GM12878 (cell line): ENCODE data around the gene MLLT3. TPM values are rescaled to one million over a fixed set of nuclear protein-coding genes. Genes with fewer than 3 reads are reported as not detected.

Source experiments
- ATAC-seq: fragments of 200-7000 bp; cut with Tn5 transposase; 3 replicates; pipeline ENCODE4 v1.9.1; 2020; ENCODE audit warnings: mild to moderate bottlenecking, moderate library complexity
- BruUV-seq: library from RNA; stranded (reverse); fragments of 400-500 nt; replicated peaks from 2 replicates; lab custom pipeline; 2021; lab: Mats Ljungman, UMichigan
- CTCF ChIA-PET: fragments of 300-600 bp; sonication (Branson Sonifier 250); formaldehyde crosslinking; extraction: SDS; loops from one replicate; lab custom pipeline; 2021; ENCODE audit warnings: inconsistent platforms; lab: Yijun Ruan, JAX
- POLR2A ChIA-PET: fragments of 350-600 bp; formaldehyde crosslinking; extraction: SDS; loops from one replicate; lab custom pipeline; 2021; ENCODE audit warnings: inconsistent platforms; lab: Charles Lee
- RAD21 ChIA-PET: fragments of 300-600 bp; sonication (Branson Sonifier 250); formaldehyde crosslinking; loops from one replicate; lab custom pipeline; 2023; ENCODE audit warnings: antibody characterized with exemption; ENCODE audit not compliant: unreplicated experiment; lab: Charles Lee
- SMC1A ChIA-PET: fragments of 300-600 bp; sonication (Branson Sonifier 250); formaldehyde crosslinking; loops from one replicate; lab custom pipeline; 2023; ENCODE audit not compliant: unreplicated experiment, uncharacterized antibody; lab: Charles Lee
- DNase-seq: peaks from one replicate; pipeline ENCODE4 v3.0.0-alpha.2; 2011; ENCODE audit warnings: low read depth, low spot score
- FAIRE-seq: peaks from 3 replicates; lab custom pipeline; 2011; peaks lifted over from hg19 to GRCh38; lab: Jason Lieb, UNC
- H2AFZ ChIP-seq: 2 replicates; pipeline ENCODE4 v1.6.0; 2011; ENCODE audit warnings: low read depth, low read length, control low read depth; ENCODE audit not compliant: control insufficient read depth
- H3K27ac ChIP-seq: 2 replicates; pipeline ENCODE4 v1.5.1; 2011; ENCODE audit warnings: control low read depth; ENCODE audit not compliant: control insufficient read depth, insufficient read depth
- H3K27me3 ChIP-seq, 2 experiments: replicated peaks in 1 of 2; 2 replicates each; pipeline versions ENCODE4 v1.6.0 to v1.6.1; 2011; ENCODE audit warnings: low read length in 1 of 2; ENCODE audit not compliant: control insufficient read depth in 2 of 2, insufficient read depth in 2 of 2
- H3K36me3 ChIP-seq, 2 experiments: 2 replicates each; pipeline ENCODE4 v1.5.1; 2011; ENCODE audit warnings: low read length in 1 of 2; ENCODE audit not compliant: control insufficient read depth in 2 of 2, insufficient read depth in 2 of 2
- H3K4me1 ChIP-seq: 2 replicates; pipeline ENCODE4 v1.6.1; 2011; ENCODE audit warnings: mild to moderate bottlenecking, low read length, moderate library complexity, mixed read lengths; ENCODE audit not compliant: control insufficient read depth, insufficient read depth
- H3K4me2 ChIP-seq: 2 replicates; pipeline ENCODE4 v1.6.0; 2011; ENCODE audit warnings: control low read depth; ENCODE audit not compliant: control insufficient read depth, insufficient read depth
- H3K4me3 ChIP-seq: fragments of 200-600 bp; sonication (generic); 2 replicates; pipeline ENCODE4 v1.5.1; 2016
- H3K79me2 ChIP-seq: 2 replicates; pipeline ENCODE4 v1.6.0; 2011; ENCODE audit warnings: low read length; ENCODE audit not compliant: control insufficient read depth, insufficient read depth
- H3K9ac ChIP-seq: 2 replicates; pipeline ENCODE4 v1.8.0; 2011; ENCODE audit warnings: low read length, control low read depth, mixed read lengths; ENCODE audit not compliant: control insufficient read depth, insufficient read depth
- H3K9me3 ChIP-seq: replicated peaks from 3 replicates; pipeline ENCODE4 v1.5.1; 2011; ENCODE audit warnings: mild to moderate bottlenecking, low read length; ENCODE audit not compliant: control insufficient read depth, insufficient read depth
- H4K20me1 ChIP-seq: 2 replicates; pipeline ENCODE4 v1.6.0; 2011; ENCODE audit not compliant: control insufficient read depth, insufficient read depth
- E2F8 ChIP-seq: fragments of 450-650 bp; IDR thresholded peaks from 2 replicates; pipeline ENCODE4 v1.6.1; 2018; ENCODE audit warnings: mild to moderate bottlenecking, low read depth, moderate library complexity; ENCODE audit not compliant: partially characterized antibody
- FOXM1 ChIP-seq: IDR thresholded peaks from 2 replicates; pipeline ENCODE4 v1.6.1; 2012; ENCODE audit warnings: low read depth, mild to moderate bottlenecking, inconsistent platforms, low read length, moderate library complexity
- GATAD2B ChIP-seq: fragments of 450-650 bp; conservative IDR thresholded peaks from 2 replicates; pipeline ENCODE4 v1.6.1; 2017; ENCODE audit warnings: low read depth, mild to moderate bottlenecking, moderate library complexity
- WGBS: methylation state at CpG from one replicate; pipeline ENCODE4 v1.1.6; 2016; ENCODE audit warnings: low lambda C conversion rate; ENCODE audit not compliant: insufficient replicate concordance, insufficient coverage; ENCODE audit errors: missing lambda C conversion rate; 5-methylcytosine and 5-hydroxymethylcytosine counted together
- in situ Hi-C: fragments of 300-500 bp; cut with MboI; formaldehyde crosslinking; loops from 9 replicates; pipeline ENCODE4 v1.14.3; 2018; ENCODE audit warnings: mixed read lengths
- intact Hi-C: fragments of 100-400 bp; cut with micrococcal nuclease; formaldehyde crosslinking; loops from one replicate; pipeline ENCODE4 v1.14.2; 2022; ENCODE audit not compliant: unreplicated experiment
- polyA plus RNA-seq, 11 experiments: library from polyadenylated mRNA; depleted of rRNA in 4 of 11; unstranded in 6 of 11; stranded (reverse) in 5 of 11; fragments of >200 nt; fragmentation: Nextera tagmentation in 4 of 11; fragmentation: Illumina TruSeq in 1 of 11; extraction: Ambion mirVana in 4 of 11; extraction: Trizol in 1 of 11; gene quantifications; 1 replicate in 1 of 11; 2 replicates in 10 of 11; pipeline versions ENCODE4 v1.2.1 to v1.2.3, GENCODE V29; 2011 to 2016; ENCODE audit warnings: inconsistent platforms in 2 of 11, missing spikeins in 2 of 11, low read depth in 1 of 11
- total RNA-seq, 4 experiments: library from RNA; depleted of rRNA in 3 of 4; stranded (reverse); fragments of >200 nt in 3 of 4; fragmentation: Illumina TruSeq in 1 of 4; extraction: Trizol in 1 of 4; gene quantifications; 2 replicates each; pipeline versions ENCODE4 v1.2.1 to v1.2.3, GENCODE V29; 2013 to 2021
- TF ChIP-seq, protein P1 (sequence below): fragments of 450-650 bp; IDR thresholded peaks from 2 replicates; pipeline ENCODE4 v1.6.1; 2016; ENCODE audit warnings: mild to moderate bottlenecking

MLLT3 gene
- total and polyA plus RNA-seq, 10 of the 15 experiments (the other 5 are each of a cell fraction or from before 2014, with no cell fraction given), result 17.7 to 72.3 (median 35.6) TPM

GRCh38 chr9:20294046-20294750 is 328.1 kb downstream of the MLLT3 start:
- CTCF ChIA-PET, result no interaction called here
- RAD21 ChIA-PET, result no interaction called here
- SMC1A ChIA-PET, result no interaction called here
- DNase-seq, result no peak
- Histone ChIP-seq H3K9ac (no peak overlapping the region), H3K4me3 (no peak overlapping the region), H3K4me2 (no peak overlapping the region), H3K79me2 (no peaks in the 10 kb centered on the region), H4K20me1 (no peaks in the 10 kb centered on the region), H3K9me3 (no peaks in the 10 kb centered on the region), H3K4me1 (peaks cover 2% of the 10 kb centered on the region; the same call in 1 of the 2 replicates), H3K36me3 (no peaks in the 10 kb centered on the region), H2AFZ (no peak overlapping the region), H3K27ac (no peak overlapping the region)
- no peak for ATAC-seq
- in situ Hi-C loops, result no loop called here
- intact Hi-C loops, result no loop called here
- 26% methylated on average over 6 of the region's 6 CpGs for WGBS
- BruUV-seq, result no TSS peak
- FAIRE-seq, result no peak
- TF ChIP-seq GATAD2B, result no peak
- no peak for TF ChIP-seq FOXM1
- TF ChIP-seq, protein P1, sequence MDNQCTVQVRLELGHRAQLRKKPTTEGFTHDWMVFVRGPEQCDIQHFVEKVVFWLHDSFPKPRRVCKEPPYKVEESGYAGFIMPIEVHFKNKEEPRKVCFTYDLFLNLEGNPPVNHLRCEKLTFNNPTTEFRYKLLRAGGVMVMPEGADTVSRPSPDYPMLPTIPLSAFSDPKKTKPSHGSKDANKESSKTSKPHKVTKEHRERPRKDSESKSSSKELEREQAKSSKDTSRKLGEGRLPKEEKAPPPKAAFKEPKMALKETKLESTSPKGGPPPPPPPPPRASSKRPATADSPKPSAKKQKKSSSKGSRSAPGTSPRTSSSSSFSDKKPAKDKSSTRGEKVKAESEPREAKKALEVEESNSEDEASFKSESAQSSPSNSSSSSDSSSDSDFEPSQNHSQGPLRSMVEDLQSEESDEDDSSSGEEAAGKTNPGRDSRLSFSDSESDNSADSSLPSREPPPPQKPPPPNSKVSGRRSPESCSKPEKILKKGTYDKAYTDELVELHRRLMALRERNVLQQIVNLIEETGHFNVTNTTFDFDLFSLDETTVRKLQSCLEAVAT, result no peak
- no peak for TF ChIP-seq E2F8
- TF ChIP-seq, all 136 proteins: peak for 0
- POLR2A ChIA-PET, result no interaction called here
- no peaks in the 10 kb centered on the region for H3K27me3 ChIP-seq
